Liver (tissue), 9 donors: ENCODE data around the gene MERTK. TPM values are rescaled to one million over a fixed set of nuclear protein-coding genes. Genes with fewer than 3 reads are reported as not detected.

Experiments
- DNase-seq: peaks from one replicate; pipeline ENCODE4 v3.0.0-alpha.2; 2017; ENCODE audit warnings: low spot score
- H3K27ac ChIP-seq, 2 donors: one replicate each; pipeline ENCODE4 v1.7.0; 2013; ENCODE audit warnings: inconsistent platforms in 2 of 2, low read length in 2 of 2, control low read depth in 1 of 2, low read depth in 1 of 2, mild to moderate bottlenecking in 1 of 2
- H3K27me3 ChIP-seq, 4 donors: one replicate each; pipeline versions ENCODE4 v1.6.1 to v1.7.0; 2013; ENCODE audit warnings: low read length in 3 of 4, inconsistent platforms in 1 of 4, mild to moderate bottlenecking in 1 of 4, moderate library complexity in 1 of 4; ENCODE audit not compliant: control insufficient read depth in 4 of 4, insufficient read depth in 4 of 4
- H3K36me3 ChIP-seq, 4 donors: one replicate each; pipeline versions ENCODE4 v1.6.1 to v1.7.0; 2013; ENCODE audit warnings: low read length in 3 of 4, mild to moderate bottlenecking in 3 of 4, low read depth in 1 of 4, moderate library complexity in 1 of 4; ENCODE audit not compliant: control insufficient read depth in 4 of 4, insufficient read depth in 3 of 4
- H3K4me1 ChIP-seq, 4 donors: one replicate each; pipeline versions ENCODE4 v1.6.1 to v1.7.0; 2013; ENCODE audit warnings: low read length in 3 of 4, mild to moderate bottlenecking in 3 of 4, moderate library complexity in 1 of 4; ENCODE audit not compliant: control insufficient read depth in 4 of 4, insufficient read depth in 4 of 4
- H3K4me3 ChIP-seq, 3 donors: one replicate each; pipeline versions ENCODE4 v1.6.1 to v1.7.0; 2013; ENCODE audit warnings: low read length in 3 of 3, control low read depth in 1 of 3, low read depth in 1 of 3, mild to moderate bottlenecking in 1 of 3
- H3K9ac ChIP-seq, 2 donors: one replicate each; pipeline ENCODE4 v1.7.0; 2013; ENCODE audit warnings: low read length in 2 of 2, mild to moderate bottlenecking in 2 of 2, moderate library complexity in 2 of 2, control low read depth in 1 of 2, low read depth in 1 of 2
- H3K9me3 ChIP-seq, 4 donors: one replicate each; pipeline versions ENCODE4 v1.6.1 to v1.7.0; 2013; ENCODE audit warnings: low read length in 3 of 4; ENCODE audit not compliant: control insufficient read depth in 4 of 4
- EGR1 ChIP-seq, 2 donors: IDR thresholded peaks; 2 replicates each; pipeline ENCODE4 v1.6.1; 2016 to 2018; ENCODE audit warnings: antibody characterized with exemption in 2 of 2, low read depth in 2 of 2
- FOXA1 ChIP-seq: IDR thresholded peaks from 2 replicates; pipeline ENCODE4 v1.6.1; 2016; ENCODE audit warnings: antibody characterized with exemption
- FOXA2 ChIP-seq: IDR thresholded peaks from 2 replicates; pipeline ENCODE4 v1.6.1; 2016; ENCODE audit warnings: antibody characterized with exemption
- GABPA ChIP-seq, 2 donors: IDR thresholded peaks in 1 of 2; conservative IDR thresholded peaks in 1 of 2; 2 replicates each; pipeline ENCODE4 v1.6.1; 2016; ENCODE audit warnings: antibody characterized with exemption in 2 of 2, mild to moderate bottlenecking in 1 of 2, moderate library complexity in 1 of 2
- HNF4A ChIP-seq, 2 donors: conservative IDR thresholded peaks; 2 replicates each; pipeline ENCODE4 v1.6.1; 2016; ENCODE audit warnings: antibody characterized with exemption in 2 of 2, mild to moderate bottlenecking in 2 of 2
- HNF4G ChIP-seq: IDR thresholded peaks from 2 replicates; pipeline ENCODE4 v1.6.1; 2016; ENCODE audit warnings: antibody characterized with exemption
- JUND ChIP-seq, 2 donors: IDR thresholded peaks; 2 replicates each; pipeline ENCODE4 v1.6.1; 2016; ENCODE audit warnings: antibody characterized with exemption in 2 of 2
- NR2F2 ChIP-seq: IDR thresholded peaks from 2 replicates; pipeline ENCODE4 v1.6.1; 2016; ENCODE audit warnings: antibody characterized with exemption
- RAD21 ChIP-seq, 2 donors: IDR thresholded peaks; 2 replicates each; pipeline ENCODE4 v1.6.1; 2016; ENCODE audit warnings: antibody characterized with exemption in 2 of 2, mild to moderate bottlenecking in 2 of 2
- RXRA ChIP-seq, 2 donors: IDR thresholded peaks; 2 replicates each; pipeline ENCODE4 v1.6.1; 2017 to 2018; ENCODE audit warnings: antibody characterized with exemption in 2 of 2, mild to moderate bottlenecking in 1 of 2
- SP1 ChIP-seq: IDR thresholded peaks from 2 replicates; pipeline ENCODE4 v1.6.1; 2018; ENCODE audit warnings: antibody characterized with exemption, mild to moderate bottlenecking
- TAF1 ChIP-seq: conservative IDR thresholded peaks from 2 replicates; pipeline ENCODE4 v1.6.1; 2016; ENCODE audit warnings: antibody characterized with exemption, mild to moderate bottlenecking
- YY1 ChIP-seq: IDR thresholded peaks from 2 replicates; pipeline ENCODE4 v1.6.1; 2016; ENCODE audit warnings: antibody characterized with exemption, mild to moderate bottlenecking
- WGBS: extraction: QIAGEN DNeasy Blood & Tissue Kit; methylation state at CpG from one replicate; pipeline ENCODE4 v1.1.7; 2013; 5-methylcytosine and 5-hydroxymethylcytosine counted together
- polyA plus RNA-seq, 2 donors: library from polyadenylated mRNA; stranded (reverse) in 1 of 2; unstranded in 1 of 2; fragments of 200-250 nt in 1 of 2; fragments of >200 nt in 1 of 2; fragmentation: Nextera tagmentation in 1 of 2; extraction: Ambion mirVana in 1 of 2; gene quantifications; one replicate each; pipeline versions ENCODE4 v1.2.1 to v1.2.3, GENCODE V29; 2013 to 2015
- total RNA-seq, 2 donors: library from RNA; depleted of rRNA; stranded (reverse); fragments of >200 nt; gene quantifications; one replicate each; pipeline ENCODE4 v1.2.3, GENCODE V29; 2014
- TF ChIP-seq, protein P1 (sequence below): IDR thresholded peaks from 2 replicates; pipeline ENCODE4 v1.6.1; 2016; ENCODE audit warnings: antibody characterized with exemption
- TF ChIP-seq, protein P2 (sequence below): fragments of 150-350 bp; IDR thresholded peaks from 2 replicates; pipeline ENCODE4 v1.5.1; 2017; ENCODE audit warnings: improper control_type of control experiment, low read depth, low read length; ENCODE audit not compliant: missing input control
- TF ChIP-seq, protein P3 (sequence below): IDR thresholded peaks from 2 replicates; pipeline ENCODE4 v1.6.1; 2016; ENCODE audit warnings: antibody characterized with exemption
- TF ChIP-seq, protein P4 (sequence below): IDR thresholded peaks from 2 replicates; pipeline ENCODE4 v1.6.1; 2016; ENCODE audit warnings: antibody characterized with exemption
- TF ChIP-seq, protein P5 (sequence below): IDR thresholded peaks from 2 replicates; pipeline ENCODE4 v1.6.1; 2016; ENCODE audit warnings: antibody characterized with exemption, mild to moderate bottlenecking
- donor health status: healthy.
- donor health status: healthy.
- donor health status: healthy.
- donor health status: healthy.
- donor health status: healthy.

Gene MERTK
- total and polyA plus RNA-seq, 4 donors: 6.3 to 34.1 (median 8.2) TPM

DNA sequence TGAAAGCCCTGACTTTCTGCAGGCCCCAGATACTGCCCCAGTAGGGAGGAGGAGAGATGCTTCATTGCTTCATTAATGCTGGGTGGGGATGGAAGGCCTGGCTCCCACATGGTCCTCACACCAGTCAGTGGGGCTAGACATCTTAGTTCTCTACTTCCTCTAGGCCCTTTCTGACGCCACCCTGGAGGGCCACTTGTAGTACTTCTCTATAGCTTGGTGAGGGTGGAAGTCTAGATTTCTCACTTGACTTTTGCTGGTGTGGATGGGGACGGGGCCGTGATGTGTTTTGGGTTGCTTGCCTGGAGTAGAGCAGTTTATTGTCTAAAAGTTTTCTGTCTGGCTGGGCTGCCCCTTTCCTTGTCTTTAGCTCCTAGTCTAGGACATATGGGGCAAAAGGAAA lies 18.7 kb downstream of the MERTK start:
- H3K36me3 ChIP-seq: peaks cover 0 to 4% (median 0%) of the 10 kb centered on the region in 4 donors
- no peaks in the 10 kb centered on the region for H3K27me3 ChIP-seq
- no peak overlapping the region for H3K4me3 ChIP-seq
- no peaks in the 10 kb centered on the region for H3K9me3 ChIP-seq
- no peak overlapping the region for H3K9ac ChIP-seq
- peaks cover 8 to 44% (median 42%) of the 10 kb centered on the region in 4 donors for H3K4me1 ChIP-seq
- no peak overlapping the region for H3K27ac ChIP-seq
- WGBS: 79% methylated on average over 3 of the region's 3 CpGs
- TF ChIP-seq, protein P1, sequence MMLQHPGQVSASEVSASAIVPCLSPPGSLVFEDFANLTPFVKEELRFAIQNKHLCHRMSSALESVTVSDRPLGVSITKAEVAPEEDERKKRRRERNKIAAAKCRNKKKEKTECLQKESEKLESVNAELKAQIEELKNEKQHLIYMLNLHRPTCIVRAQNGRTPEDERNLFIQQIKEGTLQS: no peak
- no peak for TF ChIP-seq FOXA1
- no peak for TF ChIP-seq YY1
- TF ChIP-seq, protein P2, sequence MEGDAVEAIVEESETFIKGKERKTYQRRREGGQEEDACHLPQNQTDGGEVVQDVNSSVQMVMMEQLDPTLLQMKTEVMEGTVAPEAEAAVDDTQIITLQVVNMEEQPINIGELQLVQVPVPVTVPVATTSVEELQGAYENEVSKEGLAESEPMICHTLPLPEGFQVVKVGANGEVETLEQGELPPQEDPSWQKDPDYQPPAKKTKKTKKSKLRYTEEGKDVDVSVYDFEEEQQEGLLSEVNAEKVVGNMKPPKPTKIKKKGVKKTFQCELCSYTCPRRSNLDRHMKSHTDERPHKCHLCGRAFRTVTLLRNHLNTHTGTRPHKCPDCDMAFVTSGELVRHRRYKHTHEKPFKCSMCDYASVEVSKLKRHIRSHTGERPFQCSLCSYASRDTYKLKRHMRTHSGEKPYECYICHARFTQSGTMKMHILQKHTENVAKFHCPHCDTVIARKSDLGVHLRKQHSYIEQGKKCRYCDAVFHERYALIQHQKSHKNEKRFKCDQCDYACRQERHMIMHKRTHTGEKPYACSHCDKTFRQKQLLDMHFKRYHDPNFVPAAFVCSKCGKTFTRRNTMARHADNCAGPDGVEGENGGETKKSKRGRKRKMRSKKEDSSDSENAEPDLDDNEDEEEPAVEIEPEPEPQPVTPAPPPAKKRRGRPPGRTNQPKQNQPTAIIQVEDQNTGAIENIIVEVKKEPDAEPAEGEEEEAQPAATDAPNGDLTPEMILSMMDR: no peak
- TF ChIP-seq JUND (IDR thresholded peaks at IDR 0.05): no peak
- TF ChIP-seq HNF4A (conservative IDR thresholded peaks at IDR 0.05): no peak
- TF ChIP-seq FOXA2: no peak
- TF ChIP-seq EGR1 (IDR thresholded peaks at IDR 0.05; ENCODE audit: low read depth in 2 of 2): no peak
- DNase-seq: no peak

DNA sequence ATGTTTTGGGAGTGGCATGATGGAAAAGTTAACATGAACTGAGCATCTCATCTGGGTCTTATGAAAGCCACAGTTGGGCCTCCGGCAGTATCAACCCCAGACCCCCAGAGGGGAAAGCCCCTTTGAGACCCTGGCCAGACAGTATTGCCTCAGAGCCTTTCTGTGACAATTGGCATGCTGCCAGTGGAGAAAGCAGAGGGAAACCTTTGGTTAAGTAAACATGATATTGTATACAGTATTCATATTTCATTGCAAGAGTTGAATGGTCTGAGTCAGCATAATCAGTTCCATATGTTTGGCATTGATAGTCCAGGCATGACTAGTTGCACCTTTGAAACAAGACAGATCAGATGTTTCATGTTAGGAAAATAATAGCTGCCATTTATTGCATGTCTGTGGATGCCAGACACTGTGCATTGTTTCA lies 20.0 kb downstream of the MERTK start:
- no peaks in the 10 kb centered on the region for H3K27me3 ChIP-seq
- WGBS: 53% methylated on average over 1 of the region's 1 CpG
- DNase-seq: peak; percentile 54
- H3K4me3 ChIP-seq: no peak overlapping the region
- H3K36me3 ChIP-seq: peaks cover 0 to 8% (median 0%) of the 10 kb centered on the region in 4 donors
- TF ChIP-seq, protein P1: no peak
- TF ChIP-seq RAD21 (IDR thresholded peaks at IDR 0.05): no peak
- TF ChIP-seq HNF4A (conservative IDR thresholded peaks at IDR 0.05): no peak
- no peak for TF ChIP-seq GABPA (IDR thresholded peaks at IDR 0.05 in 1 of 2, conservative IDR thresholded peaks at IDR 0.05 in 1 of 2)
- no peak for TF ChIP-seq EGR1 (IDR thresholded peaks at IDR 0.05; ENCODE audit: low read depth in 2 of 2)
- TF ChIP-seq, protein P2: no peak
- TF ChIP-seq, protein P3, sequence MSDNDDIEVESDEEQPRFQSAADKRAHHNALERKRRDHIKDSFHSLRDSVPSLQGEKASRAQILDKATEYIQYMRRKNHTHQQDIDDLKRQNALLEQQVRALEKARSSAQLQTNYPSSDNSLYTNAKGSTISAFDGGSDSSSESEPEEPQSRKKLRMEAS: no peak
- no peak for TF ChIP-seq HNF4G
- no peak for TF ChIP-seq FOXA1
- TF ChIP-seq SP1: no peak
- TF ChIP-seq YY1: no peak
- TF ChIP-seq TAF1: no peak
- TF ChIP-seq, protein P4, sequence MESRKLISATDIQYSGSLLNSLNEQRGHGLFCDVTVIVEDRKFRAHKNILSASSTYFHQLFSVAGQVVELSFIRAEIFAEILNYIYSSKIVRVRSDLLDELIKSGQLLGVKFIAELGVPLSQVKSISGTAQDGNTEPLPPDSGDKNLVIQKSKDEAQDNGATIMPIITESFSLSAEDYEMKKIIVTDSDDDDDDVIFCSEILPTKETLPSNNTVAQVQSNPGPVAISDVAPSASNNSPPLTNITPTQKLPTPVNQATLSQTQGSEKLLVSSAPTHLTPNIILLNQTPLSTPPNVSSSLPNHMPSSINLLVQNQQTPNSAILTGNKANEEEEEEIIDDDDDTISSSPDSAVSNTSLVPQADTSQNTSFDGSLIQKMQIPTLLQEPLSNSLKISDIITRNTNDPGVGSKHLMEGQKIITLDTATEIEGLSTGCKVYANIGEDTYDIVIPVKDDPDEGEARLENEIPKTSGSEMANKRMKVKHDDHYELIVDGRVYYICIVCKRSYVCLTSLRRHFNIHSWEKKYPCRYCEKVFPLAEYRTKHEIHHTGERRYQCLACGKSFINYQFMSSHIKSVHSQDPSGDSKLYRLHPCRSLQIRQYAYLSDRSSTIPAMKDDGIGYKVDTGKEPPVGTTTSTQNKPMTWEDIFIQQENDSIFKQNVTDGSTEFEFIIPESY: no peak
- TF ChIP-seq NR2F2: no peak
- no peak for TF ChIP-seq JUND (IDR thresholded peaks at IDR 0.05)
- TF ChIP-seq RXRA (IDR thresholded peaks at IDR 0.05): no peak
- TF ChIP-seq, protein P5, sequence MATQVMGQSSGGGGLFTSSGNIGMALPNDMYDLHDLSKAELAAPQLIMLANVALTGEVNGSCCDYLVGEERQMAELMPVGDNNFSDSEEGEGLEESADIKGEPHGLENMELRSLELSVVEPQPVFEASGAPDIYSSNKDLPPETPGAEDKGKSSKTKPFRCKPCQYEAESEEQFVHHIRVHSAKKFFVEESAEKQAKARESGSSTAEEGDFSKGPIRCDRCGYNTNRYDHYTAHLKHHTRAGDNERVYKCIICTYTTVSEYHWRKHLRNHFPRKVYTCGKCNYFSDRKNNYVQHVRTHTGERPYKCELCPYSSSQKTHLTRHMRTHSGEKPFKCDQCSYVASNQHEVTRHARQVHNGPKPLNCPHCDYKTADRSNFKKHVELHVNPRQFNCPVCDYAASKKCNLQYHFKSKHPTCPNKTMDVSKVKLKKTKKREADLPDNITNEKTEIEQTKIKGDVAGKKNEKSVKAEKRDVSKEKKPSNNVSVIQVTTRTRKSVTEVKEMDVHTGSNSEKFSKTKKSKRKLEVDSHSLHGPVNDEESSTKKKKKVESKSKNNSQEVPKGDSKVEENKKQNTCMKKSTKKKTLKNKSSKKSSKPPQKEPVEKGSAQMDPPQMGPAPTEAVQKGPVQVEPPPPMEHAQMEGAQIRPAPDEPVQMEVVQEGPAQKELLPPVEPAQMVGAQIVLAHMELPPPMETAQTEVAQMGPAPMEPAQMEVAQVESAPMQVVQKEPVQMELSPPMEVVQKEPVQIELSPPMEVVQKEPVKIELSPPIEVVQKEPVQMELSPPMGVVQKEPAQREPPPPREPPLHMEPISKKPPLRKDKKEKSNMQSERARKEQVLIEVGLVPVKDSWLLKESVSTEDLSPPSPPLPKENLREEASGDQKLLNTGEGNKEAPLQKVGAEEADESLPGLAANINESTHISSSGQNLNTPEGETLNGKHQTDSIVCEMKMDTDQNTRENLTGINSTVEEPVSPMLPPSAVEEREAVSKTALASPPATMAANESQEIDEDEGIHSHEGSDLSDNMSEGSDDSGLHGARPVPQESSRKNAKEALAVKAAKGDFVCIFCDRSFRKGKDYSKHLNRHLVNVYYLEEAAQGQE: no peak
- TF ChIP-seq FOXA2: no peak
- peaks cover 5 to 32% (median 29%) of the 10 kb centered on the region in 4 donors for H3K4me1 ChIP-seq
- no peaks in the 10 kb centered on the region for H3K9me3 ChIP-seq
- no peak overlapping the region for H3K27ac ChIP-seq
- no peak overlapping the region for H3K9ac ChIP-seq
